ENCODE results near the gene PSMD13. TPM values are rescaled to one million over a fixed set of nuclear protein-coding genes. Genes with fewer than 3 reads are reported as not detected.

The PSMD13 gene
- total and polyA plus RNA-seq, 2 of the 4 experiments (the other 2 are of a cell fraction) = 177 to 217 TPM

GRCh38 chr11:221998-222789 lies 14.6 kb upstream of the PSMD13 start:
- no TSS peak for BruUV-seq (replicated peaks)
- Histone ChIP-seq H4K20me1 (ENCODE audit: insufficient read depth, low read length) (no peaks in the 10 kb centered on the region), H2BK15ac (ENCODE audit: low read depth, low read length) (no peak overlapping the region), H2BK120ac (ENCODE audit: low read depth, low read length) (no peak overlapping the region), H4K5ac (ENCODE audit: low read depth, low read length) (no peak overlapping the region), H2BK20ac (ENCODE audit: low read depth, low read length) (no peak overlapping the region), H3K27me3 (ENCODE audit: control insufficient read depth, insufficient read depth, low read length) (no peaks in the 10 kb centered on the region), H3K36me3 (ENCODE audit: control insufficient read depth, insufficient read depth, low read length) (peaks cover 16% of the 10 kb centered on the region), H3K14ac (replicated peaks; ENCODE audit: low read depth, low read length) (no peak overlapping the region), H3K4me1 (ENCODE audit: control insufficient read depth, insufficient read depth, low read length) (peaks cover 3% of the 10 kb centered on the region; the same call in 1 of the 2 replicates), H2BK5ac (ENCODE audit: low read depth, low read length, poor library complexity, severe bottlenecking) (no peak overlapping the region), H3K56ac (ENCODE audit: extremely low read depth, insufficient read depth, low read length) (no peak overlapping the region), H2AK5ac (ENCODE audit: low read depth, low read length) (no peak overlapping the region), H4K8ac (ENCODE audit: low read depth in 2 of 2, low read length in 2 of 2) (no peak overlapping the region), H3K9me1 (ENCODE audit: insufficient read depth, low read length) (no peaks in the 10 kb centered on the region), H3K4me3 (ENCODE audit: insufficient read depth, low read depth, low read length) (no peak overlapping the region), H3K18ac (ENCODE audit: low read depth, low read length) (no peak overlapping the region), H3K9ac (ENCODE audit: low read depth, low read length) (no peak overlapping the region), H4K91ac (ENCODE audit: insufficient read depth, low read depth, low read length) (no peak overlapping the region), H2AFZ (replicated peaks; ENCODE audit: low read length, poor library complexity) (no peak overlapping the region), H3K4me2 (ENCODE audit: low read depth, low read length) (no peak overlapping the region), H3K79me1 (ENCODE audit: low read depth in 1 of 2, low read length in 2 of 2) (peaks cover 4 to 15% of the 10 kb centered on the region in 2 experiments; a peak in 3 of 4 replicates), H3K27ac (ENCODE audit: insufficient read depth, low read length) (no peak overlapping the region), H3K4ac (ENCODE audit: low read depth, low read length) (no peak overlapping the region), H3K9me3 (ENCODE audit: control insufficient read depth, insufficient read depth, low read length) (no peaks in the 10 kb centered on the region), H2AK9ac (replicated peaks; ENCODE audit: low read depth, low read length, poor library complexity) (no peak overlapping the region), H3K23ac (ENCODE audit: low read depth, low read length) (no peak overlapping the region)
- dilution Hi-C loops (cut with HindIII; ENCODE audit: low sequenced_read_pairs, unreplicated experiment) (no loop called here), intact Hi-C loops (cut with micrococcal nuclease) (no loop called here), in situ Hi-C loops (cut with MboI; ENCODE audit: low sequenced_read_pairs) (loop anchor here (10.0 kb wide), 1 partner anchor 63 kb away; the partner anchor contains the start of gene PGGHG)
- 97% methylated on average over 9 of the region's 14 CpGs; no CpG with 5 or more reads in 1 of the 2 experiments for WGBS, 2 experiments (ENCODE audit: extremely low coverage in 2 of 2, insufficient read length in 1 of 2)
- ChIA-PET CTCF (no interaction called here), POLR2A (ENCODE audit: unreplicated experiment) (no interaction called here)
- ATAC-seq (ENCODE audit: low read depth) (no peak), DNase-seq (no peak)
- TF ChIP-seq FOS (IDR thresholded peaks at IDR 0.05; ENCODE audit: low read depth, low read length) (no peak), POLR2A (IDR thresholded peaks at IDR 0.05; ENCODE audit: low read depth, low read length) (no peak), MXI1 (IDR thresholded peaks at IDR 0.05; ENCODE audit: borderline replicate concordance, low read depth, low read length) (no peak), NFE2L2 (IDR thresholded peaks at IDR 0.05; ENCODE audit: low read depth, low read length) (no peak), BHLHE40 (IDR thresholded peaks at IDR 0.05; ENCODE audit: low read depth, low read length) (no peak), MAFK (IDR thresholded peaks at IDR 0.05; ENCODE audit: low read depth, low read length) (no peak), CHD1 (IDR thresholded peaks at IDR 0.05; ENCODE audit: low read depth, low read length) (no peak), SMC3 (IDR thresholded peaks at IDR 0.05; ENCODE audit: low read depth, low read length) (no peak), USF2 (IDR thresholded peaks at IDR 0.05; ENCODE audit: low read depth, low read length) (no peak), MAZ (IDR thresholded peaks at IDR 0.05; ENCODE audit: borderline replicate concordance, low read depth, low read length) (no peak), RFX5 (IDR thresholded peaks at IDR 0.05; ENCODE audit: low read depth, low read length) (no peak), RAD21 (IDR thresholded peaks at IDR 0.05; ENCODE audit: low read length) (no peak), CEBPB (IDR thresholded peaks at IDR 0.05; ENCODE audit: low read depth, low read length) (no peak)
- TF ChIP-seq, protein P1, sequence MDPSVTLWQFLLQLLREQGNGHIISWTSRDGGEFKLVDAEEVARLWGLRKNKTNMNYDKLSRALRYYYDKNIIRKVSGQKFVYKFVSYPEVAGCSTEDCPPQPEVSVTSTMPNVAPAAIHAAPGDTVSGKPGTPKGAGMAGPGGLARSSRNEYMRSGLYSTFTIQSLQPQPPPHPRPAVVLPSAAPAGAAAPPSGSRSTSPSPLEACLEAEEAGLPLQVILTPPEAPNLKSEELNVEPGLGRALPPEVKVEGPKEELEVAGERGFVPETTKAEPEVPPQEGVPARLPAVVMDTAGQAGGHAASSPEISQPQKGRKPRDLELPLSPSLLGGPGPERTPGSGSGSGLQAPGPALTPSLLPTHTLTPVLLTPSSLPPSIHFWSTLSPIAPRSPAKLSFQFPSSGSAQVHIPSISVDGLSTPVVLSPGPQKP (IDR thresholded peaks at IDR 0.05; ENCODE audit: borderline replicate concordance, low read depth, low read length) = no peak
- TF ChIP-seq, protein P2, sequence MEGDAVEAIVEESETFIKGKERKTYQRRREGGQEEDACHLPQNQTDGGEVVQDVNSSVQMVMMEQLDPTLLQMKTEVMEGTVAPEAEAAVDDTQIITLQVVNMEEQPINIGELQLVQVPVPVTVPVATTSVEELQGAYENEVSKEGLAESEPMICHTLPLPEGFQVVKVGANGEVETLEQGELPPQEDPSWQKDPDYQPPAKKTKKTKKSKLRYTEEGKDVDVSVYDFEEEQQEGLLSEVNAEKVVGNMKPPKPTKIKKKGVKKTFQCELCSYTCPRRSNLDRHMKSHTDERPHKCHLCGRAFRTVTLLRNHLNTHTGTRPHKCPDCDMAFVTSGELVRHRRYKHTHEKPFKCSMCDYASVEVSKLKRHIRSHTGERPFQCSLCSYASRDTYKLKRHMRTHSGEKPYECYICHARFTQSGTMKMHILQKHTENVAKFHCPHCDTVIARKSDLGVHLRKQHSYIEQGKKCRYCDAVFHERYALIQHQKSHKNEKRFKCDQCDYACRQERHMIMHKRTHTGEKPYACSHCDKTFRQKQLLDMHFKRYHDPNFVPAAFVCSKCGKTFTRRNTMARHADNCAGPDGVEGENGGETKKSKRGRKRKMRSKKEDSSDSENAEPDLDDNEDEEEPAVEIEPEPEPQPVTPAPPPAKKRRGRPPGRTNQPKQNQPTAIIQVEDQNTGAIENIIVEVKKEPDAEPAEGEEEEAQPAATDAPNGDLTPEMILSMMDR (conservative IDR thresholded peaks at IDR 0.05; ENCODE audit: low read depth, low read length) = no peak
